HG03095 (cell line): ENCODE measurements around the gene HOXD3.

Experiments
- ATAC-seq: cut with Tn5 transposase; IDR thresholded peaks from one replicate; pipeline ENCODE4 v1.9.1; 2021; ENCODE audit warnings: moderate library complexity; ENCODE audit not compliant: unreplicated experiment

The HOXD3 gene

GRCh38 chr2:176148751-176149421 is 8.2 kb upstream of the HOXD3 start:
- no peak for ATAC-seq

- ATAC-seq, result no peak
Measured at GRCh38 chr2:176149481-176149938, 7.6 kb upstream of the HOXD3 start.

GRCh38 chr2:176149939-176150583 is 7.0 kb upstream of the HOXD3 start:
- no peak for ATAC-seq

GRCh38 chr2:176150584-176151441 is 6.3 kb upstream of the HOXD3 start:
- ATAC-seq, result no peak

- no peak for ATAC-seq
Measured at GRCh38 chr2:176151442-176152287, 5.4 kb upstream of the HOXD3 start, which contains the start of gene HOXD4. HOXD4 (plus strand) TSS chr2:176151550; CDS start chr2:176151634, 84 bp downstream.

GRCh38 chr2:176152350-176153181 is 4.5 kb upstream of the HOXD3 start:
- ATAC-seq, result no peak

GRCh38 chr2:176154576-176155252 is 2.4 kb upstream of the HOXD3 start:
- ATAC-seq, result no peak

GRCh38 chr2:176155356-176156044 is 1.6 kb upstream of the HOXD3 start:
- no peak for ATAC-seq

- ATAC-seq, result no peak
Measured at GRCh38 chr2:176156301-176156806, 753 bp upstream of the HOXD3 start.

GRCh38 chr2:176157499-176158185 is 535 bp downstream of the HOXD3 start:
- ATAC-seq, result no peak

- no peak for ATAC-seq
Measured at GRCh38 chr2:176158186-176158591, 1.1 kb downstream of the HOXD3 start.

GRCh38 chr2:176158855-176159662 is 2.0 kb downstream of the HOXD3 start:
- ATAC-seq, result no peak

- ATAC-seq, result no peak
Measured at GRCh38 chr2:176159663-176160250, 2.6 kb downstream of the HOXD3 start.

GRCh38 chr2:176160251-176160985 is 3.3 kb downstream of the HOXD3 start:
- no peak for ATAC-seq

GRCh38 chr2:176160986-176161824 is 4.1 kb downstream of the HOXD3 start:
- ATAC-seq, result no peak
